MCF 10A (cell line): ENCODE results near the gene ACKR1. TPM values are rescaled to one million over a fixed set of nuclear protein-coding genes. Genes with fewer than 3 reads are reported as not detected.
A peak's percentile ranks its signal among the peaks of the same experiment; 100 is the strongest.

Experiments used
- BruUV-seq: library from RNA; stranded (reverse); fragments of 400-500 nt; replicated peaks from 2 replicates; lab custom pipeline; 2021; lab: Mats Ljungman, UMichigan
- CTCF ChIA-PET: fragments of 300-600 bp; sonication (Branson Sonifier 250); formaldehyde crosslinking; extraction: SDS; loops from one replicate; lab custom pipeline; 2021; ENCODE audit warnings: antibody characterized with exemption, inconsistent platforms; lab: Yijun Ruan, JAX
- POLR2A ChIA-PET: fragments of 300-600, 350-650 bp; sonication (Branson Sonifier 250); formaldehyde crosslinking; extraction: SDS; loops from one replicate; lab custom pipeline; 2020; ENCODE audit warnings: antibody characterized with exemption, inconsistent platforms; lab: Yijun Ruan, JAX
- DNase-seq: peaks from one replicate; pipeline ENCODE4 v3.0.0-alpha.2; 2018; ENCODE audit not compliant: unreplicated experiment
- H3K27ac Mint-ChIP-seq: one replicate; pipeline ENCODE4 v1.8.0; 2022; ENCODE audit warnings: mild to moderate bottlenecking, low read depth, mixed read lengths; ENCODE audit not compliant: unreplicated experiment
- H3K27me3 Mint-ChIP-seq: one replicate; pipeline ENCODE4 v1.8.0; 2022; ENCODE audit warnings: mixed read lengths; ENCODE audit not compliant: insufficient read depth, unreplicated experiment
- H3K36me3 Mint-ChIP-seq: one replicate; pipeline ENCODE4 v1.8.0; 2022; ENCODE audit warnings: mild to moderate bottlenecking, moderate library complexity, mixed read lengths; ENCODE audit not compliant: insufficient read depth, unreplicated experiment
- H3K4me1 Mint-ChIP-seq: one replicate; pipeline ENCODE4 v1.8.0; 2022; ENCODE audit warnings: mixed read lengths; ENCODE audit not compliant: insufficient read depth, unreplicated experiment
- H3K4me3 Mint-ChIP-seq: one replicate; pipeline ENCODE4 v1.8.0; 2022; ENCODE audit warnings: mild to moderate bottlenecking, moderate library complexity, mixed read lengths; ENCODE audit not compliant: unreplicated experiment
- H3K9me3 Mint-ChIP-seq: one replicate; pipeline ENCODE4 v1.8.0; 2022; ENCODE audit warnings: mixed read lengths; ENCODE audit not compliant: unreplicated experiment
- intact Hi-C: fragments of 100-400 bp; cut with micrococcal nuclease; formaldehyde crosslinking; loops from 2 replicates; pipeline ENCODE4 v1.14.1; 2022
- total RNA-seq: library from RNA; stranded (reverse); gene quantifications from 2 replicates; pipeline ENCODE4 v1.2.3, GENCODE V29; 2022
- TF ChIP-seq, protein P1 (sequence below): fragments of 200-600 bp; IDR thresholded peaks from one replicate; pipeline ENCODE4 v1.8.0; 2022; ENCODE audit warnings: antibody characterized with exemption, mild to moderate bottlenecking; ENCODE audit not compliant: unreplicated experiment

Gene ACKR1
- total RNA-seq, 1 experiment from 2014 or later = 47.6 TPM

DNA sequence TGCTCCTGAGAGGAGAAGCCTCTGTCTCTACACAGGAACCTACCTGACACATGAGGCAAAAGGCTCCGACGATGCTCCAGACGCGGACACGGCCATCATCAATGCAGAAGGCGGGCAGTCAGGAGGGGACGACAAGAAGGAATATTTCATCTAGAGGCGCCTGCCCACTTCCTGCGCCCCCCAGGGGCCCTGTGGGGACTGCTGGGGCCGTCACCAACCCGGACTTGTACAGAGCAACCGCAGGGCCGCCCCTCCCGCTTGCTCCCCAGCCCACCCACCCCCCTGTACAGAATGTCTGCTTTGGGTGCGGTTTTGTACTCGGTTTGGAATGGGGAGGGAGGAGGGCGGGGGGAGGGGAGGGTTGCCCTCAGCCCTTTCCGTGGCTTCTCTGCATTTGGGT lies 3.9 kb upstream of the ACKR1 start:
- H3K36me3 Mint-ChIP-seq = peaks cover 85% of the 10 kb centered on the region
- H3K4me1 Mint-ChIP-seq = peaks cover 53% of the 10 kb centered on the region
- BruUV-seq = no TSS peak
- no peak overlapping the region for H3K27ac Mint-ChIP-seq
- ChIA-PET POLR2A (interaction anchor here (0.7 to 1.5 kb wide), 2 partner anchors 10 to 80 kb away, joined by 3 read pairs; no protein-coding TSS in a partner anchor), CTCF (interaction anchor here (7.1 to 12.7 kb wide), 4 partner anchors 11 to 574 kb away, joined by 92 to 386 read pairs (median 140); partner anchors contain the start of gene CADM3)
- no peak for DNase-seq
- intact Hi-C loops = no loop called here
- H3K9me3 Mint-ChIP-seq = no peaks in the 10 kb centered on the region
- TF ChIP-seq, protein P1, sequence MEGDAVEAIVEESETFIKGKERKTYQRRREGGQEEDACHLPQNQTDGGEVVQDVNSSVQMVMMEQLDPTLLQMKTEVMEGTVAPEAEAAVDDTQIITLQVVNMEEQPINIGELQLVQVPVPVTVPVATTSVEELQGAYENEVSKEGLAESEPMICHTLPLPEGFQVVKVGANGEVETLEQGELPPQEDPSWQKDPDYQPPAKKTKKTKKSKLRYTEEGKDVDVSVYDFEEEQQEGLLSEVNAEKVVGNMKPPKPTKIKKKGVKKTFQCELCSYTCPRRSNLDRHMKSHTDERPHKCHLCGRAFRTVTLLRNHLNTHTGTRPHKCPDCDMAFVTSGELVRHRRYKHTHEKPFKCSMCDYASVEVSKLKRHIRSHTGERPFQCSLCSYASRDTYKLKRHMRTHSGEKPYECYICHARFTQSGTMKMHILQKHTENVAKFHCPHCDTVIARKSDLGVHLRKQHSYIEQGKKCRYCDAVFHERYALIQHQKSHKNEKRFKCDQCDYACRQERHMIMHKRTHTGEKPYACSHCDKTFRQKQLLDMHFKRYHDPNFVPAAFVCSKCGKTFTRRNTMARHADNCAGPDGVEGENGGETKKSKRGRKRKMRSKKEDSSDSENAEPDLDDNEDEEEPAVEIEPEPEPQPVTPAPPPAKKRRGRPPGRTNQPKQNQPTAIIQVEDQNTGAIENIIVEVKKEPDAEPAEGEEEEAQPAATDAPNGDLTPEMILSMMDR = no peak
- no peak overlapping the region for H3K4me3 Mint-ChIP-seq
- H3K27me3 Mint-ChIP-seq = no peaks in the 10 kb centered on the region

DNA sequence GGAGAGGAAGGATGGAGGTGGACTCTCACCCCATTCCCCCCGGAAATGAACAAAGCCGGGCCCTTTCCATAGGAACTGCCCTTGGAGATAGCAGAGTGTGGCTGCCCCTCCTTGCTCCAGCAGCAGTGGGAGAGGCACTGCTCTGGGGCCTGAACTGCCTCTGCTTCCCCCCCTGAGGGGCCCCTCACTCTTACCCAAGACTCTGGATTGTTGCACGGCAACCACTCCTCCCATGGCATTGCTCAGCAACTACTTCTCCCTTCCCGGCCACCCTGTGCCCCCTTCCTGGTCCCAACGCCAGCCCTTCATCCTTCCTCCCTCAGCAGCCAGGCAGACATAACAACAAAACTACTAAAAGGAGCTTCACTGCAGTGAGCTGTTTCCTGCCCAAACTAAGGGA lies 3.0 kb upstream of the ACKR1 start:
- intact Hi-C loops = no loop called here
- no peak overlapping the region for H3K27ac Mint-ChIP-seq
- peaks cover 55% of the 10 kb centered on the region for H3K4me1 Mint-ChIP-seq
- CTCF ChIA-PET = interaction anchor here (0.6 to 17.2 kb wide), 8 partner anchors 11 to 1966 kb away, joined by 3 to 386 read pairs (median 48); partner anchors contain the start of gene CADM3
- no peak overlapping the region for H3K4me3 Mint-ChIP-seq
- POLR2A ChIA-PET = interaction anchor here (0.5 to 0.7 kb wide), 2 partner anchors 41 to 229 kb away, joined by 3 read pairs; no protein-coding TSS in a partner anchor
- H3K9me3 Mint-ChIP-seq = no peaks in the 10 kb centered on the region
- no TSS peak for BruUV-seq
- peaks cover 83% of the 10 kb centered on the region for H3K36me3 Mint-ChIP-seq
- TF ChIP-seq, protein P1 = no peak
- no peak for DNase-seq
- H3K27me3 Mint-ChIP-seq = no peaks in the 10 kb centered on the region

DNA sequence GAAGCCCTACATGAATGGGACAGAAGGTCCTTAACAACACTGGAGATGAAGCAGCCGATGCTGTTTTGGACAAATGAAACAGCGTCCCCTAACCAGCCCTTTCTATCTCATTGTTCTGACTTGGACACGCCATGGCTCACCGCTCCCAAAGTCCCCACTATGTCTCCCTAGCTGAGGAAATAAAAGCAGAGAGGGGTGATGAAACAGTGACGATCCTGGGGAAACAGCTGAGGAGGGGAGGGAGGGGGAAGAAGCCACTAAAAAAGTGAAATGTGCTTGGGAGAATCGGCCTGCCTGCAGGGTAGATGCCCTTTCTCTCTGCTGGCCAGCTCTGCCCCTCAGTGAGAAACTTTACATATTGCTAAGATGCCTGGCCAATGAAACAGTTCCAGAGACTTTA lies 1.1 kb upstream of the ACKR1 start:
- BruUV-seq = no TSS peak
- no peak overlapping the region for H3K27ac Mint-ChIP-seq
- H3K4me3 Mint-ChIP-seq = no peak overlapping the region
- TF ChIP-seq, protein P1 = no peak
- peaks cover 76% of the 10 kb centered on the region for H3K36me3 Mint-ChIP-seq
- H3K4me1 Mint-ChIP-seq = peaks cover 63% of the 10 kb centered on the region
- no peak for DNase-seq
- ChIA-PET POLR2A (no interaction called here), CTCF (interaction anchor here (0.6 to 17.2 kb wide), 7 partner anchors 9 to 678 kb away, joined by 3 to 386 read pairs (median 92); partner anchors contain the start of gene CADM3)
- intact Hi-C loops = no loop called here
- no peaks in the 10 kb centered on the region for H3K9me3 Mint-ChIP-seq
- no peaks in the 10 kb centered on the region for H3K27me3 Mint-ChIP-seq

DNA sequence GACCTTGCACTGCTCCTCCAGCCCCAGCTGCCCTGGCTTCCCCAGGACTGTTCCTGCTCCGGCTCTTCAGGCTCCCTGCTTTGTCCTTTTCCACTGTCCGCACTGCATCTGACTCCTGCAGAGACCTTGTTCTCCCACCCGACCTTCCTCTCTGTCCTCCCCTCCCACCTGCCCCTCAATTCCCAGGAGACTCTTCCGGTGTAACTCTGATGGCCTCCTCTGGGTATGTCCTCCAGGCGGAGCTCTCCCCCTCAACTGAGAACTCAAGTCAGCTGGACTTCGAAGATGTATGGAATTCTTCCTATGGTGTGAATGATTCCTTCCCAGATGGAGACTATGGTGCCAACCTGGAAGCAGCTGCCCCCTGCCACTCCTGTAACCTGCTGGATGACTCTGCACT lies 550 bp downstream of the ACKR1 start:
- ChIA-PET CTCF (interaction anchor here (0.6 to 17.2 kb wide), 10 partner anchors 7 to 686 kb away, joined by 3 to 386 read pairs (median 4); partner anchors contain the start of gene CADM3), POLR2A (no interaction called here)
- no peak for DNase-seq
- Mint-ChIP-seq H3K27ac (peak overlapping the region; percentile 36), H3K4me1 (peaks cover 63% of the 10 kb centered on the region), H3K27me3 (no peaks in the 10 kb centered on the region), H3K9me3 (no peaks in the 10 kb centered on the region), H3K4me3 (no peak overlapping the region), H3K36me3 (peaks cover 60% of the 10 kb centered on the region)
- TF ChIP-seq, protein P1 = no peak
- BruUV-seq = no TSS peak
- intact Hi-C loops = no loop called here
